ENCODE data around the gene NR1I3. TPM values are rescaled to one million over a fixed set of nuclear protein-coding genes. Genes with fewer than 3 reads are reported as not detected.

The NR1I3 gene
- total and polyA plus RNA-seq, 2 experiments from 2014 or later, result 2.6 to 8.1 TPM

- Histone ChIP-seq H3K4me3 (no peak overlapping the region), H3K4me1 (ENCODE audit: insufficient read depth) (peaks cover 35% of the 10 kb centered on the region), H3K27ac (peak overlapping the region; percentile 96), H3K9me3 (ENCODE audit: low read depth) (no peaks in the 10 kb centered on the region), H2AFZ (no peak overlapping the region), H3K36me3 (replicated peaks; ENCODE audit: insufficient read depth, low read depth) (no peaks in the 10 kb centered on the region), H3K4me2 (peak overlapping the region; percentile 76), H3K27me3 (no peaks in the 10 kb centered on the region), H3K79me2 (peaks cover 2% of the 10 kb centered on the region), H4K20me1 (ENCODE audit: insufficient read depth, poor library complexity, severe bottlenecking) (no peaks in the 10 kb centered on the region), H3K9me2 (replicated peaks; ENCODE audit: insufficient read depth) (no peaks in the 10 kb centered on the region)
- no peak for TF ChIP-seq EZH2phosphoT487 (IDR thresholded peaks at IDR 0.05; ENCODE audit: low read depth, severe bottlenecking, unreplicated experiment)
- TF ChIP-seq EZH2 (IDR thresholded peaks at IDR 0.05; ENCODE audit: borderline replicate concordance), result no peak
- TF ChIP-seq CTCF (IDR thresholded peaks at IDR 0.05; ENCODE audit: poor library complexity), result no peak
- no peak for DNase-seq (ENCODE audit: low spot score)
- WGBS (ENCODE audit: low lambda C conversion rate, missing lambda C conversion rate), result 76% methylated on average over 11 of the region's 11 CpGs
Observed at GRCh38 chr1:161197560-161198193, 40.3 kb downstream of the NR1I3 start.

DNA sequence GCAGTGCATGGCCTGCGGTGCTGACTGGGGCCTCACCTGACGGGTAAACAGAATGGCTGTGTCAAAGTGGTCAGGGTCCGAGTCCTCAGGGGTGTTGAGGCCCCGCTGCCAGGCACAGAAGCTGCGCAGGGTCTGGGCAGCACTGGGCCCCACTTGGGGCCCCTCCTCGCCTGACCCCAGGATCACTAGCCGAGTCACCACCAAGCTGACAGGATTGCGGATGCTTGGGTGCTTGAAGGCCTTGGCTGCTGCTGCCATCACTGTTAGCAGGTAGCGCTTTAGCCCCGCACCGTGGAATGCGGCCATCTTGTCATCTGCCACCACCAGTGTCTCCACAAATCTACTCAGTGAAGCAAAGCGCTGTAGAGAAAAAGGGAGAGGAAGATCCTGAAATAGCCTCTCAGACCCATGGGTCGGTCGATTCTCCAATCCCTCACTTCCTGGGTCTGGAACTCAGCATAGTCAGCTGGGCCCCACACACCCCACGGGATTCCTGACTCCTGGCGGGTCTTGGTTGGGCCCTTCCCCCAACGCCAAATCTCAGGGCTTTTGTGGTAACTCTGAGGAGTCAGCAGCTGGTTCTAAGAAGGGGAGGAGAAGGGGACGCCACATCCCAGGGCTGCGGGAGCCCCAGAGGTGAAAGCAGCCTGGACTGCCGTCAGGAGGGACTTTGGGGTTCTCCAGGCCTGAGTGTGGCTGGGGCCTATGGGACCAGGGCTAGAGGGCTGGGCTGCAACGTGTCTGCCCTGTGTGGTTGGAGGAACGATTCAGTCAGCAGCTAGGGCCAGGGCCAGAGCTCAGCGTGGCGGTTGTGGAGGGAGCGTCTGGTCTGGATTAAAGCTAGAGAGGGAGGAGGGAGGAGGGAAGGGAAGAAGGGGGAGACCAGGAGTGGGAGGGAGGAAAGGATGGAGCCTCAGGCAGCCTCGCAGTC is 41.2 kb downstream of the NR1I3 start:
- Histone ChIP-seq H3K4me1 (ENCODE audit: insufficient read depth) (peaks cover 35% of the 10 kb centered on the region), H3K27me3 (no peaks in the 10 kb centered on the region)
- WGBS (ENCODE audit: low lambda C conversion rate, missing lambda C conversion rate), result 66% methylated on average over 27 of the region's 27 CpGs

DNA sequence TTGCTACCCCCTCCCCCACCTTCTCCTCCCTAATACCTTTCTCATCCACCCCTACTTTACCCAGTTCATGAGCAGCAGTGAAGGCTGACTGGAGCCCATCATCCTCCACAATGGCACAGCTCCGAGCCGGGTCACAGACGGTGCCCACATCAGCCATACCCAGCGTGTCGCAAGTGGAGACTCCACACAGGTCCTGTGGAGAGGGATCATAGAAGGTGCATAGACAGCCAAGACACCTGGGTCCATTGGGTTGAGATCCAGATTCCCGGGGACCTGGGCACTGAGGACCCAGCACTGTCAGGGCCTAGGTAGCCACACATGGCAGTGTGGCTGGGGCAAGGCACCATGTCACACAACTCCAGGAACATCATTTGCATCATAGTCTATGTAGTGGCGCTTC is 41.9 kb downstream of the NR1I3 start:
- Histone ChIP-seq H3K9me2 (replicated peaks; ENCODE audit: insufficient read depth) (no peaks in the 10 kb centered on the region), H3K9me3 (ENCODE audit: low read depth) (no peaks in the 10 kb centered on the region), H3K4me3 (no peak overlapping the region), H3K27me3 (no peaks in the 10 kb centered on the region), H3K4me1 (ENCODE audit: insufficient read depth) (peaks cover 28% of the 10 kb centered on the region), H3K4me2 (peak overlapping the region; percentile 76), H3K79me2 (no peaks in the 10 kb centered on the region), H2AFZ (no peak overlapping the region), H4K20me1 (ENCODE audit: insufficient read depth, poor library complexity, severe bottlenecking) (no peaks in the 10 kb centered on the region), H3K27ac (peak overlapping the region; percentile 96), H3K36me3 (replicated peaks; ENCODE audit: insufficient read depth, low read depth) (no peaks in the 10 kb centered on the region)
- TF ChIP-seq EZH2 (IDR thresholded peaks at IDR 0.05; ENCODE audit: borderline replicate concordance) (no peak), CTCF (IDR thresholded peaks at IDR 0.05; ENCODE audit: poor library complexity) (no peak), EZH2phosphoT487 (IDR thresholded peaks at IDR 0.05; ENCODE audit: low read depth, severe bottlenecking, unreplicated experiment) (no peak)
- no peak for DNase-seq (ENCODE audit: low spot score)
- WGBS (ENCODE audit: low lambda C conversion rate, missing lambda C conversion rate), result 95% methylated on average over 7 of the region's 7 CpGs

More for the DNA sequence above, 41.2 kb downstream of the NR1I3 start:
- Histone ChIP-seq H3K4me2 (peak overlapping the region; percentile 76), H2AFZ (peak overlapping the region; percentile 25), H3K9me3 (ENCODE audit: low read depth) (no peaks in the 10 kb centered on the region), H3K79me2 (no peaks in the 10 kb centered on the region), H4K20me1 (ENCODE audit: insufficient read depth, poor library complexity, severe bottlenecking) (no peaks in the 10 kb centered on the region), H3K9me2 (replicated peaks; ENCODE audit: insufficient read depth) (no peaks in the 10 kb centered on the region), H3K36me3 (replicated peaks; ENCODE audit: insufficient read depth, low read depth) (no peaks in the 10 kb centered on the region), H3K4me3 (no peak overlapping the region), H3K27ac (peak overlapping the region; percentile 96)
- TF ChIP-seq EZH2phosphoT487 (IDR thresholded peaks at IDR 0.05; ENCODE audit: low read depth, severe bottlenecking, unreplicated experiment) (no peak), CTCF (IDR thresholded peaks at IDR 0.05; ENCODE audit: poor library complexity) (no peak), EZH2 (IDR thresholded peaks at IDR 0.05; ENCODE audit: borderline replicate concordance) (no peak)
- peak; percentile 73 for DNase-seq (ENCODE audit: low spot score)
